Activated naive CD4-positive, alpha-beta T cell treated with anti-CD3 and anti-CD28 coated beads, Interleukin-2, amount 10 ng/mL, durations not matched to agents 7 days and 5 days (primary cell): Measurements from ENCODE around the gene SCNN1A.
A peak's percentile ranks its signal among the peaks of the same experiment; 100 is the strongest.

Experiments used
- CTCF ChIA-PET: fragments of 350-600 bp; sonication (Branson Sonifier 250); formaldehyde crosslinking; loops from one replicate; lab custom pipeline; 2021; ENCODE audit warnings: antibody characterized with exemption; lab: Charles Lee
- DNase-seq: peaks from one replicate; pipeline ENCODE4 v3.0.0-alpha.2; 2020
- H3K27ac Mint-ChIP-seq: one replicate; pipeline ENCODE4 v1.8.0; 2021; ENCODE audit warnings: mild to moderate bottlenecking, moderate library complexity, mixed read lengths
- H3K27me3 Mint-ChIP-seq: one replicate; pipeline ENCODE4 v1.8.0; 2021; ENCODE audit warnings: mild to moderate bottlenecking, mixed read lengths
- H3K36me3 Mint-ChIP-seq: one replicate; pipeline ENCODE4 v1.8.0; 2021; ENCODE audit warnings: mixed read lengths
- H3K4me1 Mint-ChIP-seq: one replicate; pipeline ENCODE4 v1.8.0; 2021; ENCODE audit warnings: mixed read lengths
- H3K4me3 Mint-ChIP-seq: one replicate; pipeline ENCODE4 v1.8.0; 2021; ENCODE audit warnings: mild to moderate bottlenecking, moderate library complexity, mixed read lengths
- H3K9me3 Mint-ChIP-seq: one replicate; pipeline ENCODE4 v1.8.0; 2021; ENCODE audit warnings: mixed read lengths

Gene SCNN1A

GRCh38 chr12:6378709-6379472, 3.5 kb upstream of the SCNN1A start:
- CTCF ChIA-PET = no interaction called here
- no peak overlapping the region for H3K4me3 Mint-ChIP-seq
- no peak overlapping the region for H3K27ac Mint-ChIP-seq
- peaks cover 74% of the 10 kb centered on the region for H3K27me3 Mint-ChIP-seq
- H3K4me1 Mint-ChIP-seq = peaks cover 29% of the 10 kb centered on the region
- no peak for DNase-seq
- H3K36me3 Mint-ChIP-seq = no peaks in the 10 kb centered on the region
- no peaks in the 10 kb centered on the region for H3K9me3 Mint-ChIP-seq

DNA sequence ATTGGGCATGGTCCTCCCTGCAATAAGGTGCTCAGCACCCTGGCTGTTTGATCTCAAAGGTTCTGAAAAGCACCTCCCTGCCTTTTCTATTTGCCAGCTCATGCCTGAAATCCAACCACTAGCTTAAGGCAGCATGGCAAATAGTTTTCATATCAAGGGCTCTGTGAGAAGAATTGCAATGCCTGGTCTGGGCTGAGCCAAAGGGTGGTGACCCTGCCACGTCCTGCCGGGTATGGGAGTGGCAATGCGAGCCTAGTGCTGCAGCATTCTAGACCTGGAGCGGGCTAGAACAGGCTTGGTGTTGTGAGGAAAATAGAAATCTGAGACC, 2.3 kb upstream of the SCNN1A start:
- CTCF ChIA-PET = interaction anchor here (0.7 to 1.2 kb wide), 2 partner anchors 10 to 13 kb away, joined by 3 to 4 read pairs; no protein-coding TSS in a partner anchor
- H3K9me3 Mint-ChIP-seq = no peaks in the 10 kb centered on the region
- no peak overlapping the region for H3K27ac Mint-ChIP-seq
- H3K27me3 Mint-ChIP-seq = peaks cover 62% of the 10 kb centered on the region
- H3K4me3 Mint-ChIP-seq = no peak overlapping the region
- H3K4me1 Mint-ChIP-seq = peaks cover 34% of the 10 kb centered on the region
- no peak for DNase-seq
- no peaks in the 10 kb centered on the region for H3K36me3 Mint-ChIP-seq

GRCh38 chr12:6376870-6377666, 1.7 kb upstream of the SCNN1A start:
- no peaks in the 10 kb centered on the region for H3K9me3 Mint-ChIP-seq
- peak overlapping the region; percentile 30 for H3K27ac Mint-ChIP-seq
- H3K4me3 Mint-ChIP-seq = peak overlapping the region; percentile 1

GRCh38 chr12:6376079-6376869, 911 bp upstream of the SCNN1A start:
- DNase-seq = no peak
- no peaks in the 10 kb centered on the region for H3K9me3 Mint-ChIP-seq
- no peaks in the 10 kb centered on the region for H3K36me3 Mint-ChIP-seq
- CTCF ChIA-PET = interaction anchor here (0.6 kb wide), 2 partner anchors 11 to 41 kb away, joined by 3 read pairs; no protein-coding TSS in a partner anchor
- peak overlapping the region; percentile 30 for H3K27ac Mint-ChIP-seq
- H3K4me1 Mint-ChIP-seq = peaks cover 41% of the 10 kb centered on the region
- H3K4me3 Mint-ChIP-seq = peak overlapping the region; percentile 24
- H3K27me3 Mint-ChIP-seq = peaks cover 52% of the 10 kb centered on the region

More at GRCh38 chr12:6376870-6377666, 1.7 kb upstream of the SCNN1A start:
- DNase-seq = peak; percentile 47
- CTCF ChIA-PET = interaction anchor here (0.7 to 1.2 kb wide), 2 partner anchors 9 to 13 kb away, joined by 3 to 4 read pairs; no protein-coding TSS in a partner anchor
- H3K4me1 Mint-ChIP-seq = peaks cover 40% of the 10 kb centered on the region
- H3K27me3 Mint-ChIP-seq = peaks cover 60% of the 10 kb centered on the region
- H3K36me3 Mint-ChIP-seq = no peaks in the 10 kb centered on the region

DNA sequence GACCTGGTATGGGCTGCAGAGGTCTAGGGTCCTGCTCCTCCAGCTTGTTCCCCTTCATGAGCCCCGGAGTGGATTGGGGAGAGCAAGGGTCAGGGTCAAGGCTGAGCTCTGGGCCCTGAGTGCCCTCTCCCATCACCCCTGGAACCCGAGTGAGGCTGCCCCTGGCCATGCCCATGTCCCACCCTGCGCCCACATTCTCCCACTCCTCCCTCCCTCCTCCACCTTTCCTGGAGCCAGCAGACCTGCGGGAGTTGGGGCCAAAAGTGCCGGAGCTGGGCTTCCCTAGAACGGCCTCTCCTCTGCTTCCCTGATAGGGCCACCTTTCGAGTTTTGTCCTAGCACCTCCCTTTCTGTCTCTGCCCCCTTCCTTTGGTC, 590 bp downstream of the SCNN1A start:
- no peak overlapping the region for H3K4me3 Mint-ChIP-seq
- H3K4me1 Mint-ChIP-seq = peaks cover 50% of the 10 kb centered on the region
- H3K27ac Mint-ChIP-seq = no peak overlapping the region
- CTCF ChIA-PET = interaction anchor here (0.6 to 3.6 kb wide), 2 partner anchors 39 to 163 kb away, joined by 3 to 11 read pairs; no protein-coding TSS in a partner anchor
- H3K9me3 Mint-ChIP-seq = no peaks in the 10 kb centered on the region
- no peaks in the 10 kb centered on the region for H3K36me3 Mint-ChIP-seq
- no peak for DNase-seq
- peaks cover 48% of the 10 kb centered on the region for H3K27me3 Mint-ChIP-seq

DNA sequence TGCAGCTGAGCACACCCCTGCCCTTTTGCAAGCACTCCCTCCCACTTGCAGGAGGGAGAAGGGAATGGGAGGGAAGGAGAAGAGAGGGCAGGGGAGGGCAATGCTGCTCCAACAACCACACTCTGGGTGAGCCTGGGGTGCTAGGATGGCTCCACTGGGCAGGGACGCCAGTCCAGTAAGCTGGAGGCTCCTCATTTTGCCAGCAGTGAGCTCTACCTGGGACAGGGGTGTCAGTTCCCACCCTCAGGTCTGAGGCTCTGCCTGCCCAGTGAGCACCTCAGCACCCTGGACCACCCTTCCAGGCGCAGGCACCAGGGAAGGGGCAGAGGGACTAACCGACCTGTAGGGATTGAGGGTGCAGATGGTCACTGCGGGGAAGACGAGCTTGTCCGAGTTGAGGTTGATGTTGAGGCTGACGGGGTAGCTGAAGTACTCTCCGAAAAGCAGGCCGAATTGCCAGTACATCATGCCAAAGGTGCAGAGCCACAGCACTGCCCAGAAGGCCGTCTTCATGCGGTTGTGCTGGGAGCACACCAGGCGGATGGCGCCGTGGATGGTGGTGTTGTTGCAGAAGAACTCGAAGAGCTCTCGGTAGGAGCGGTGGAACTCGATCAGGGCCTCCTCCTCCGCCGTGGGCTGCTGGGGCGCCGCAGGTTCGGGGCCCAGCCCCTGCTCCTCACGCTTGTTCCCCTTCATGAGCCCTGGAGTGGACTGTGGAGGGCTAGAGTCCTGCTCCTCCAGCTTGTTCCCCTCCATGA, 1.2 kb downstream of the SCNN1A start:
- Mint-ChIP-seq H3K4me3 (no peak overlapping the region), H3K9me3 (no peaks in the 10 kb centered on the region), H3K36me3 (no peaks in the 10 kb centered on the region), H3K27me3 (peaks cover 44% of the 10 kb centered on the region), H3K27ac (no peak overlapping the region), H3K4me1 (peaks cover 53% of the 10 kb centered on the region)
- CTCF ChIA-PET = interaction anchor here (0.6 to 3.6 kb wide), 2 partner anchors 38 to 163 kb away, joined by 3 to 11 read pairs; no protein-coding TSS in a partner anchor
- no peak for DNase-seq

DNA sequence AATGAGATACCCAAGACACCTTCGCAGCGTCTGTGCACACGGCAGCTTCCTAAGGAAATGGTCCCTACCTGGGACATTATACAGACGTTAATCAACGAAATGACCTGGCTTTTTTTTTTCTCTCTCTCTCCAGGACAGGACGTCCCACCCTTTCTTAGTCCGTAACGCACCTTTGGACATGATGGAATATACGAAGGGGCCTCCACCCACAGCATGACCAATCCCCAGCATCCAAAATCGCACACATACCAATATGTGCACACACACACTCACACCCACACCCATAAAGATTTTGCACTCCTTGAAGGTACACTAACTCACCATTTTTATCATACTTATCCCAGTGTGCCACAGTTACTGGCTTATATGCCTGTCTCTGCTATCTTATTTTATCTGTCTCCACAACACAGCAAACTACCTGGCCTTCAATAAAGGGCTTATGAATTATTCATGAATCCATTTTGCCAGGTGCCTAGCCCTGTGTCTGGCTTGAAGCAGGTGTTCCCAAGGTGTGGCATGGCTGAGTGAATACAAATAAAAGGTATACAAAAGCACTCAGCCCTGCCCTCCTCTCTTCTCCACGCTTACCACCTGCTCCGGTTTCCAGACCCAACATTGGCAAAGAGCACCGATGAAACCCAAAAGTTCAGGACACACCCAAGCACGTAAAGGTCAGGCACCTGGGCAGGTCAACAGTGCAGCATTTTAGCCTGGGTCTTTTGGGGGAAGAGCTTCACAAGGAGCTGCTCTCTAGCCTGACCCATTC, 2.2 kb downstream of the SCNN1A start:
- Mint-ChIP-seq H3K27ac (peak overlapping the region; percentile 81), H3K4me3 (no peak overlapping the region), H3K4me1 (peaks cover 63% of the 10 kb centered on the region), H3K36me3 (no peaks in the 10 kb centered on the region), H3K9me3 (no peaks in the 10 kb centered on the region), H3K27me3 (peaks cover 35% of the 10 kb centered on the region)
- CTCF ChIA-PET = interaction anchor here (3.6 kb wide), 1 partner anchor 37 kb away, joined by 11 read pairs; no protein-coding TSS in a partner anchor
- no peak for DNase-seq

DNA sequence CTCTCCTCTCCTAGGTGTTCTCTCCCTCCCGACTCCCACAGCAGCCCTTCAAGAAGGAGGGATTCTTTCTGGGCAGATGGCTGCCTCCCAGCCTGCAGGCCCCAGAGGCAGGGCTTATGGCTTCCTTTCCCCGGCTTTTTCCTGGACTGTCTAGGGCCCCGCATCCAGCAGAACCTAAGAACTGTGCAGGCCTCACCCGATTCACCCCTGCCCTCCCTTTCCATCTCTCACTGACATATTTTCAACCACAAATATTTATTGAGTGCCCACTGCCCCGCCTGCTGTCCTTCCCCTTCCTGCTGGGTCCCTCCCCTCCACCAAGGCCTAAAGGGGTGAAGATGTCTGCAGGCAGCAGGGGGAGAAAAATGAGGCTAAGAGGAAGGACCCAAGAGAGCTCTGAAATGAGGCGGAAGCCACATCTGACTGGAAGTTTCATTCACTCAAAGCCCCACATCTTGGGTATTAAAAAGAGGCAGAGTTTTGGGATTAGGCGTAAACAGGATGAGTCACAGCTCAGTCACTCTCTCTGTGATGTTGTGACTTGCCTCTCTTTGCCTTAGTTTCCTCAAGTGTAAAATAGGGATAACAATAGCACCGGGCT, 2.9 kb downstream of the SCNN1A start:
- no peaks in the 10 kb centered on the region for H3K36me3 Mint-ChIP-seq
- H3K27me3 Mint-ChIP-seq = peaks cover 35% of the 10 kb centered on the region
- H3K27ac Mint-ChIP-seq = peak overlapping the region; percentile 81
- peaks cover 66% of the 10 kb centered on the region for H3K4me1 Mint-ChIP-seq
- DNase-seq = no peak
- H3K4me3 Mint-ChIP-seq = no peak overlapping the region
- H3K9me3 Mint-ChIP-seq = no peaks in the 10 kb centered on the region
- CTCF ChIA-PET = interaction anchor here (1.1 to 3.6 kb wide), 2 partner anchors 36 to 46 kb away, joined by 4 to 11 read pairs; no protein-coding TSS in a partner anchor

DNA sequence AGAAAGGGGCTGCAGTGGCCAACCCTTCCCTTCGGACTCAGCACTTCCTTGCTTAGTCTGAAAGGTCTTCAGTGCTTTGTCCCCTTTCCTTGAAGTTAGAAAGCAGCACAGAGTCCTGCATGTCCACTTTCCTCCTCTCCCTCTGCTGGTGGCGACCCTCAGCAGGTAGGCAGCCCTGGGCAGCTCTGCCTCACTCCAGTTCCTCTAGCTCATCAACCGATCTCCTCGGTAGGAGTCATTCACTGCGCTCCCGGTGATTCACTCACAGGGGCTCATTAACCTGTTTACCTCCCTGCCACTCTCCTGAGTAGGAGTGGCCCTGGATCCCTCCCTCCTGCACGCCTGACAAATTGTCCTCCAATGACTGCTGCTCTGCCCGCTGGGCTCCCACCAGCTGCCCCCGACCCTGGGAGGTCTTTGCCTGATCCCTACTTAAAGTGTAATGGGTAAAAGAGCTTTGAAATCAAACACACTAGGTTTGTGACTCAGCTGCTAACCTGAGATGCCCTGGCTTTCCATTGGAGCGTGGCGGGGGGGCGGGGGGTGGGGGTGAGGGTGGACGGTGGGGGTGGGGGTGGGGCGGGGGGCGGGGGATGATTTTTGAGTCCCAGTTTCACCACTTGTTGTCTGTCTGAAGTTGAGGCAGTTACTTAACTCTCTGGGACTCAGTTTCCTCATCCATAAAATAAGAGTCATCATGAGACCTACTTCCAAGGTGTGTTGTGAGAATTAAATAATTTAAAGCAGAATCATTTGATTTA, 4.2 kb downstream of the SCNN1A start:
- H3K9me3 Mint-ChIP-seq = no peaks in the 10 kb centered on the region
- CTCF ChIA-PET = interaction anchor here (0.7 kb wide), 1 partner anchor 11 kb away, joined by 5 read pairs; no protein-coding TSS in a partner anchor
- peaks cover 35% of the 10 kb centered on the region for H3K27me3 Mint-ChIP-seq
- no peak for DNase-seq
- H3K4me3 Mint-ChIP-seq = no peak overlapping the region
- H3K27ac Mint-ChIP-seq = no peak overlapping the region
- no peaks in the 10 kb centered on the region for H3K36me3 Mint-ChIP-seq
- peaks cover 59% of the 10 kb centered on the region for H3K4me1 Mint-ChIP-seq

DNA sequence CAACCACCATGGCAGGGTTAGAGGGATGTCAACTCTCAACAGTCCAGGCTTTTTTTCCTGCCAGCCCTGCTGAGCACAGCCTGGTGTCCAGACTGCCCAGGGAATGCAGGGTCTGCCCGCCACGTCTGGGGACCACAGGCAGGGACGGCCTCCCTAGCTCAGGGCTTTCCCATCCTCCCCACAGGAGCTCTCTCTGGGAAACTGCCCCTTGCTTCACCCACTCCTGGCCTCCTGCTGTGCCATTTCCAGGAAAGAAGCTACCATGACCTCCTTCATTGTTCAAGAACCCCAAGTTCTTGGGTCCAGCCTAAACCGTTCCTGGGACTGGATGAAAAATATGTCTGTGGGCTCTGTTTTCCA, 4.8 kb downstream of the SCNN1A start:
- Mint-ChIP-seq H3K36me3 (no peaks in the 10 kb centered on the region), H3K9me3 (no peaks in the 10 kb centered on the region), H3K27ac (no peak overlapping the region), H3K4me3 (no peak overlapping the region), H3K27me3 (peaks cover 32% of the 10 kb centered on the region), H3K4me1 (peaks cover 55% of the 10 kb centered on the region)
- CTCF ChIA-PET = interaction anchor here (0.7 kb wide), 1 partner anchor 12 kb away, joined by 5 read pairs; no protein-coding TSS in a partner anchor
- DNase-seq = no peak

GRCh38 chr12:6369916-6370575, 5.3 kb downstream of the SCNN1A start:
- CTCF ChIA-PET = interaction anchor here (0.7 kb wide), 1 partner anchor 47 kb away, joined by 3 read pairs; no protein-coding TSS in a partner anchor
- peaks cover 54% of the 10 kb centered on the region for H3K4me1 Mint-ChIP-seq
- no peak for DNase-seq

More at GRCh38 chr12:6369916-6370575, 5.3 kb downstream of the SCNN1A start:
- H3K9me3 Mint-ChIP-seq = no peaks in the 10 kb centered on the region
- peaks cover 27% of the 10 kb centered on the region for H3K27me3 Mint-ChIP-seq
- no peaks in the 10 kb centered on the region for H3K36me3 Mint-ChIP-seq
- no peak overlapping the region for H3K4me3 Mint-ChIP-seq
- peak overlapping the region; percentile 49 for H3K27ac Mint-ChIP-seq
